SK-N-SH (cell line): Measurements from ENCODE around the gene NELFE. TPM values are rescaled to one million over a fixed set of nuclear protein-coding genes. Genes with fewer than 3 reads are reported as not detected.

Source experiments
- CTCF ChIA-PET: fragments of 300-600, 350-600 bp; formaldehyde crosslinking; extraction: SDS; loops from one replicate; lab custom pipeline; 2021; lab: Yijun Ruan, JAX
- POLR2A ChIA-PET: fragments of 350-600 bp; sonication (Branson Sonifier 250); formaldehyde crosslinking; extraction: SDS; loops from one replicate; lab custom pipeline; 2020; ENCODE audit warnings: antibody characterized with exemption, inconsistent platforms; lab: Yijun Ruan, JAX
- DNase-seq: peaks from one replicate; pipeline ENCODE4 v3.0.0; 2012
- H2AFZ ChIP-seq: fragments of 200-600 bp; sonication (generic); 2 replicates; pipeline ENCODE4 v1.8.1; 2016; ENCODE audit warnings: antibody characterized with exemption, mild to moderate bottlenecking, low read depth
- H3F3A ChIP-seq: fragments of 200-600 bp; sonication (generic); replicated peaks from 2 replicates; pipeline ENCODE3; 2016; ENCODE audit warnings: antibody characterized with exemption, mild to moderate bottlenecking; ENCODE audit not compliant: insufficient read depth
- H3K27ac ChIP-seq, 2 experiments: fragments of 200-500 bp in 1 of 2; fragments of 200-600 bp in 1 of 2; sonication (Bioruptor generic) in 1 of 2; sonication (generic), shearing (Covaris generic) in 1 of 2; 2 replicates each; pipeline versions ENCODE4 v1.5.1 to v1.6.1; 2014 to 2016; ENCODE audit warnings: low read depth in 2 of 2, inconsistent platforms in 1 of 2, low read length in 1 of 2, mild to moderate bottlenecking in 1 of 2, mixed read lengths in 1 of 2
- H3K27me3 ChIP-seq: fragments of 200-600 bp; sonication (generic), shearing (Covaris generic); 2 replicates; pipeline ENCODE4 v1.6.1; 2016; ENCODE audit warnings: mixed run types; ENCODE audit not compliant: insufficient read depth
- H3K36me3 ChIP-seq, 2 experiments: fragments of 200-500 bp in 1 of 2; fragments of 200-600 bp in 1 of 2; sonication (Bioruptor generic) in 1 of 2; sonication (generic) in 1 of 2; replicated peaks in 1 of 2; 2 replicates each; pipeline versions ENCODE3 to v1.5.1; 2014 to 2016; ENCODE audit warnings: low read length in 1 of 2, mild to moderate bottlenecking in 1 of 2; ENCODE audit not compliant: insufficient read depth in 2 of 2, control insufficient read depth in 1 of 2
- H3K4me1 ChIP-seq, 2 experiments: fragments of 200-500 bp in 1 of 2; fragments of 200-600 bp in 1 of 2; sonication (Bioruptor generic) in 1 of 2; sonication (generic), shearing (Covaris generic) in 1 of 2; 2 replicates each; pipeline versions ENCODE4 v1.5.1 to v1.6.1; 2014 to 2016; ENCODE audit warnings: low read depth in 1 of 2, low read length in 1 of 2, mixed run types in 1 of 2; ENCODE audit not compliant: insufficient read depth in 2 of 2, control insufficient read depth in 1 of 2
- H3K4me2 ChIP-seq: fragments of 200-600 bp; sonication (generic), shearing (Covaris generic); 2 replicates; pipeline ENCODE4 v1.6.1; 2017; ENCODE audit warnings: mixed run types
- H3K4me3 ChIP-seq, 2 experiments: fragments of 200-500 bp in 1 of 2; fragments of 200-600 bp in 1 of 2; sonication (Bioruptor generic) in 1 of 2; sonication (generic), shearing (Covaris generic) in 1 of 2; 2 replicates each; pipeline versions ENCODE4 v1.5.1 to v1.8.1; 2014 to 2016; ENCODE audit warnings: low read depth in 2 of 2, inconsistent platforms in 1 of 2, low read length in 1 of 2, mild to moderate bottlenecking in 1 of 2, mixed read lengths in 1 of 2, moderate library complexity in 1 of 2
- H3K79me2 ChIP-seq: fragments of 200-600 bp; sonication (generic); 2 replicates; pipeline ENCODE4 v1.8.1; 2017; ENCODE audit warnings: mild to moderate bottlenecking; ENCODE audit not compliant: insufficient read depth
- H3K9ac ChIP-seq: fragments of 200-600 bp; sonication (generic); 2 replicates; pipeline ENCODE4 v1.6.1; 2017; ENCODE audit warnings: mixed run types
- H3K9me2 ChIP-seq: fragments of 200-600 bp; sonication (generic); 2 replicates; pipeline ENCODE4 v1.6.1; 2017; ENCODE audit warnings: mixed run types
- H3K9me3 ChIP-seq: fragments of 200-600 bp; sonication (generic); 2 replicates; pipeline ENCODE4 v1.6.1; 2017; ENCODE audit warnings: mixed run types, mild to moderate bottlenecking, moderate library complexity
- H4K20me1 ChIP-seq: fragments of 200-600 bp; sonication (generic); 2 replicates; pipeline ENCODE4 v1.6.1; 2017; ENCODE audit warnings: mild to moderate bottlenecking, mixed run types; ENCODE audit not compliant: insufficient read depth
- EZH2phosphoT487 ChIP-seq: fragments of 200-600 bp; sonication (generic); IDR thresholded peaks from 2 replicates; pipeline ENCODE4 v1.6.1; 2017; ENCODE audit warnings: low read depth, mixed run types, mild to moderate bottlenecking, antibody characterized with exemption, moderate library complexity, borderline replicate concordance
- MEF2A ChIP-seq: IDR thresholded peaks from 2 replicates; pipeline ENCODE4 v1.4.0; 2012; ENCODE audit warnings: low read depth, borderline replicate concordance
- NFIC ChIP-seq: IDR thresholded peaks from 2 replicates; pipeline ENCODE4 v1.4.0; 2012; ENCODE audit warnings: borderline replicate concordance
- RCOR1 ChIP-seq: fragments of 150-350 bp; IDR thresholded peaks from 2 replicates; pipeline ENCODE4 v1.6.1; 2017; ENCODE audit warnings: antibody characterized with exemption, low read length
- RFX5 ChIP-seq: IDR thresholded peaks from 2 replicates; pipeline ENCODE4 v1.6.1; 2012; ENCODE audit warnings: mild to moderate bottlenecking, improper control_type of control experiment, low read length
- SMC3 ChIP-seq: IDR thresholded peaks from 2 replicates; pipeline ENCODE4 v1.6.1; 2012; ENCODE audit warnings: low read depth, low read length, improper control_type of control experiment
- ZBTB33 ChIP-seq: IDR thresholded peaks from 2 replicates; pipeline ENCODE4 v1.4.0; 2012; ENCODE audit warnings: low read depth, borderline replicate concordance
- WGBS: methylation state at CpG from one replicate; pipeline ENCODE4 v1.1.6; 2017; ENCODE audit warnings: low lambda C conversion rate; 5-methylcytosine and 5-hydroxymethylcytosine counted together
- polyA plus RNA-seq, 3 experiments: library from polyadenylated mRNA; depleted of rRNA; stranded (reverse); fragments of >200 nt; gene quantifications; 2 replicates each; pipeline ENCODE4 v1.2.3, GENCODE V29; 2012
- TF ChIP-seq, protein P1 (sequence below): IDR thresholded peaks from 2 replicates; pipeline ENCODE4 v1.6.1; 2012; ENCODE audit warnings: mild to moderate bottlenecking, low read depth, low read length, moderate library complexity
- TF ChIP-seq, protein P2 (sequence below): IDR thresholded peaks from 2 replicates; pipeline ENCODE4 v1.4.0; 2012; ENCODE audit warnings: low read depth
- TF ChIP-seq, protein P3 (sequence below): fragments of 150-350 bp; IDR thresholded peaks from 2 replicates; pipeline ENCODE4 v1.6.1; 2016; ENCODE audit warnings: mild to moderate bottlenecking, low read depth, low read length

The NELFE gene
- polyA plus RNA-seq, 1 of the 3 experiments (the other 2 are of a cell fraction): 116 TPM

- WGBS: 100% methylated on average over 3 of the region's 3 CpGs
- no peak overlapping the region for H3K4me3 ChIP-seq
- POLR2A ChIA-PET: interaction anchor here (1.0 to 3.8 kb wide), 2 partner anchors 9 to 172 kb away, joined by 3 to 20 read pairs; partner anchors contain the start of genes NELFE, SKIC2 and VARS1
- no peaks in the 10 kb centered on the region for H3K27me3 ChIP-seq
- peaks cover 5 to 21% of the 10 kb centered on the region in 2 experiments; a peak in 1 of 4 replicates for H3K4me1 ChIP-seq
- peaks cover 10% of the 10 kb centered on the region for H3F3A ChIP-seq
- no peak for TF ChIP-seq ZBTB33
- no peak for TF ChIP-seq RCOR1
- TF ChIP-seq, protein P1, sequence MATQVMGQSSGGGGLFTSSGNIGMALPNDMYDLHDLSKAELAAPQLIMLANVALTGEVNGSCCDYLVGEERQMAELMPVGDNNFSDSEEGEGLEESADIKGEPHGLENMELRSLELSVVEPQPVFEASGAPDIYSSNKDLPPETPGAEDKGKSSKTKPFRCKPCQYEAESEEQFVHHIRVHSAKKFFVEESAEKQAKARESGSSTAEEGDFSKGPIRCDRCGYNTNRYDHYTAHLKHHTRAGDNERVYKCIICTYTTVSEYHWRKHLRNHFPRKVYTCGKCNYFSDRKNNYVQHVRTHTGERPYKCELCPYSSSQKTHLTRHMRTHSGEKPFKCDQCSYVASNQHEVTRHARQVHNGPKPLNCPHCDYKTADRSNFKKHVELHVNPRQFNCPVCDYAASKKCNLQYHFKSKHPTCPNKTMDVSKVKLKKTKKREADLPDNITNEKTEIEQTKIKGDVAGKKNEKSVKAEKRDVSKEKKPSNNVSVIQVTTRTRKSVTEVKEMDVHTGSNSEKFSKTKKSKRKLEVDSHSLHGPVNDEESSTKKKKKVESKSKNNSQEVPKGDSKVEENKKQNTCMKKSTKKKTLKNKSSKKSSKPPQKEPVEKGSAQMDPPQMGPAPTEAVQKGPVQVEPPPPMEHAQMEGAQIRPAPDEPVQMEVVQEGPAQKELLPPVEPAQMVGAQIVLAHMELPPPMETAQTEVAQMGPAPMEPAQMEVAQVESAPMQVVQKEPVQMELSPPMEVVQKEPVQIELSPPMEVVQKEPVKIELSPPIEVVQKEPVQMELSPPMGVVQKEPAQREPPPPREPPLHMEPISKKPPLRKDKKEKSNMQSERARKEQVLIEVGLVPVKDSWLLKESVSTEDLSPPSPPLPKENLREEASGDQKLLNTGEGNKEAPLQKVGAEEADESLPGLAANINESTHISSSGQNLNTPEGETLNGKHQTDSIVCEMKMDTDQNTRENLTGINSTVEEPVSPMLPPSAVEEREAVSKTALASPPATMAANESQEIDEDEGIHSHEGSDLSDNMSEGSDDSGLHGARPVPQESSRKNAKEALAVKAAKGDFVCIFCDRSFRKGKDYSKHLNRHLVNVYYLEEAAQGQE: no peak
- TF ChIP-seq NFIC: no peak
- TF ChIP-seq RFX5: no peak
- no peak for TF ChIP-seq SMC3
- no peak for TF ChIP-seq MEF2A
- TF ChIP-seq, all 33 proteins: peak for 0
- H4K20me1 ChIP-seq: no peaks in the 10 kb centered on the region
- H3K4me2 ChIP-seq: no peak overlapping the region
- CTCF ChIA-PET: interaction anchor here (5.1 to 5.2 kb wide), 2 partner anchors 9 to 16 kb away, joined by 19 to 29 read pairs; partner anchors contain the start of genes NELFE and SKIC2
- no peak for DNase-seq
- H3K9me2 ChIP-seq: no peaks in the 10 kb centered on the region
- H3K79me2 ChIP-seq: peaks cover 22% of the 10 kb centered on the region
- no peaks in the 10 kb centered on the region for H3K9me3 ChIP-seq
- H3K36me3 ChIP-seq: peaks cover 25 to 68% of the 10 kb centered on the region in 2 experiments
- H2AFZ ChIP-seq: no peak overlapping the region
- no peak overlapping the region for H3K27ac ChIP-seq
- H3K9ac ChIP-seq: no peak overlapping the region
Observed at GRCh38 chr6:31967926-31968320, 9.2 kb upstream of the NELFE start.

- Histone ChIP-seq H3K9ac (no peak overlapping the region), H3K4me1 (peaks cover 5 to 18% of the 10 kb centered on the region in 2 experiments; a peak in 1 of 4 replicates), H3K4me3 (no peak overlapping the region), H3K9me3 (no peaks in the 10 kb centered on the region), H3K27ac (no peak overlapping the region), H3F3A (peaks cover 10% of the 10 kb centered on the region), H3K79me2 (peaks cover 15% of the 10 kb centered on the region; the same call in 1 of the 2 replicates), H3K36me3 (peaks cover 25 to 75% of the 10 kb centered on the region in 2 experiments), H2AFZ (no peak overlapping the region), H3K27me3 (no peaks in the 10 kb centered on the region), H3K4me2 (no peak overlapping the region), H3K9me2 (no peaks in the 10 kb centered on the region), H4K20me1 (no peaks in the 10 kb centered on the region)
- CTCF ChIA-PET: interaction anchor here (5.1 kb wide), 1 partner anchor 15 kb away, joined by 29 read pairs; no protein-coding TSS in a partner anchor
- DNase-seq: no peak
- no peak for TF ChIP-seq EZH2phosphoT487
- no peak for TF ChIP-seq NFIC
- TF ChIP-seq, protein P2, sequence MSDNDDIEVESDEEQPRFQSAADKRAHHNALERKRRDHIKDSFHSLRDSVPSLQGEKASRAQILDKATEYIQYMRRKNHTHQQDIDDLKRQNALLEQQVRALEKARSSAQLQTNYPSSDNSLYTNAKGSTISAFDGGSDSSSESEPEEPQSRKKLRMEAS: no peak
- TF ChIP-seq, protein P3, sequence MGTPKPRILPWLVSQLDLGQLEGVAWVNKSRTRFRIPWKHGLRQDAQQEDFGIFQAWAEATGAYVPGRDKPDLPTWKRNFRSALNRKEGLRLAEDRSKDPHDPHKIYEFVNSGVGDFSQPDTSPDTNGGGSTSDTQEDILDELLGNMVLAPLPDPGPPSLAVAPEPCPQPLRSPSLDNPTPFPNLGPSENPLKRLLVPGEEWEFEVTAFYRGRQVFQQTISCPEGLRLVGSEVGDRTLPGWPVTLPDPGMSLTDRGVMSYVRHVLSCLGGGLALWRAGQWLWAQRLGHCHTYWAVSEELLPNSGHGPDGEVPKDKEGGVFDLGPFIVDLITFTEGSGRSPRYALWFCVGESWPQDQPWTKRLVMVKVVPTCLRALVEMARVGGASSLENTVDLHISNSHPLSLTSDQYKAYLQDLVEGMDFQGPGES: no peak
- 88% methylated on average over 9 of the region's 10 CpGs for WGBS
- POLR2A ChIA-PET: interaction anchor here (1.0 to 3.8 kb wide), 2 partner anchors 8 to 172 kb away, joined by 3 to 20 read pairs; partner anchors contain the start of genes NELFE, SKIC2 and VARS1
Observed at GRCh38 chr6:31966997-31967925, 8.5 kb upstream of the NELFE start.
